ENCODE results near the gene ASXL3.

Gene ASXL3

DNA sequence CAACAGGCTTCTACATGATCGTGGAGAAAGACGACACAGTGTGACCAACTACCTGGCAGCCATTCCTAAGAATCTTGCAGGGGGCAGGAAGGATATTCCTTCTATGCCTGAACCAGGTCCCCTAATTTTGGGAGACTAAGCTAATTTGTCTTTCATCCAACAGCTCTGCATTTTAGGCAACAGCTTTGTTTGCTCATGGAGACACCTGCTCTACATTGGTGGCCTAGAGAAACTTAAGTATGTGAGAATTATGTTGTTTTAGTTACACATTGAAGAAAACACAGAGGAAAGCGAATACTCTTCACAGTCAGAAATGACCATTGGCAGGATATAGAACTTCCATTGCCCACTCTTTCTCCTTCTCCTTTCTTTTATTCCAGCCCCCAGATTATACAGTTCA is 75.2 kb downstream of the ASXL3 start:
- DNase-seq (ENCODE audit: low read depth, low spot score), result no peak
- WGBS (ENCODE audit: insufficient coverage, insufficient read length), result no CpG with 5 or more reads among the region's 3 CpGs

DNA sequence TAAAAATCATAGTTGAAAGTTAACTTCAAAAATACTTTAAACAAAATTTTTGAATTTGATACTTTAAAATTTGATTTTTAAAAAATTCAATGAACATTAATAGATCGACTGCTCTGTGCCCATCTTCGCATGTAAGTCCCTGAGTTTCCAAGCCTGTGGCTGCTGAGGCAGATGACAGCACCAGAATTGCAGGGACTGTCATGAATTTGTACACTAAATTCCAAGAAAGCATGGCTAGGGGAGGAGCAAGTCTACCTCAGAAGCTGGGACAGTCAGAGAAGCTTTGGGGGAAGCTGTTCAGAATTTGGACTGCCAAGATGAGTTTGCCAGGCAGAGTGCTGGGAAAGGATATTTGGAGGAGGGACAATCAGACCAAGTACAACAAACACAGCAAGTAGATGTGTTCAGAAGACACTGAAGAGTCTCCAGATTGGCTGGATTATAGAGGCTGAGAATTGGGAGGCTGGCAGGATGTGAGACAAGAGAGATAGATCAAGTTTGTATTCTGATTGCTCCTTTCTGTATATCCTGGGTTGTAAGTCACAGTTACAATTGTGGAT is 79.0 kb downstream of the ASXL3 start:
- Histone ChIP-seq H3K27ac (ENCODE audit: low read length) (no peak overlapping the region), H3K4me1 (ENCODE audit: control insufficient read depth, insufficient read depth, low read length) (no peaks in the 10 kb centered on the region), H3K9me3 (ENCODE audit: control insufficient read depth, insufficient read depth, low read length) (no peaks in the 10 kb centered on the region), H3K27me3 (ENCODE audit: control insufficient read depth, insufficient read depth, low read length) (no peaks in the 10 kb centered on the region), H3K4me3 (ENCODE audit: low read length) (no peak overlapping the region), H3K36me3 (ENCODE audit: control insufficient read depth, insufficient read depth, low read length) (no peaks in the 10 kb centered on the region)
- DNase-seq (ENCODE audit: low read depth, low spot score), result no peak
- no CpG with 5 or more reads among the region's 2 CpGs for WGBS (ENCODE audit: insufficient coverage, insufficient read length)

More for the DNA sequence above, 75.2 kb downstream of the ASXL3 start:
- Histone ChIP-seq H3K27ac (ENCODE audit: low read length) (no peak overlapping the region), H3K9me3 (ENCODE audit: control insufficient read depth, insufficient read depth, low read length) (no peaks in the 10 kb centered on the region), H3K36me3 (ENCODE audit: control insufficient read depth, insufficient read depth, low read length) (no peaks in the 10 kb centered on the region), H3K4me1 (ENCODE audit: control insufficient read depth, insufficient read depth, low read length) (no peaks in the 10 kb centered on the region; the same call in 1 of the 2 replicates), H3K4me3 (ENCODE audit: low read length) (no peak overlapping the region), H3K27me3 (ENCODE audit: control insufficient read depth, insufficient read depth, low read length) (no peaks in the 10 kb centered on the region)

DNA sequence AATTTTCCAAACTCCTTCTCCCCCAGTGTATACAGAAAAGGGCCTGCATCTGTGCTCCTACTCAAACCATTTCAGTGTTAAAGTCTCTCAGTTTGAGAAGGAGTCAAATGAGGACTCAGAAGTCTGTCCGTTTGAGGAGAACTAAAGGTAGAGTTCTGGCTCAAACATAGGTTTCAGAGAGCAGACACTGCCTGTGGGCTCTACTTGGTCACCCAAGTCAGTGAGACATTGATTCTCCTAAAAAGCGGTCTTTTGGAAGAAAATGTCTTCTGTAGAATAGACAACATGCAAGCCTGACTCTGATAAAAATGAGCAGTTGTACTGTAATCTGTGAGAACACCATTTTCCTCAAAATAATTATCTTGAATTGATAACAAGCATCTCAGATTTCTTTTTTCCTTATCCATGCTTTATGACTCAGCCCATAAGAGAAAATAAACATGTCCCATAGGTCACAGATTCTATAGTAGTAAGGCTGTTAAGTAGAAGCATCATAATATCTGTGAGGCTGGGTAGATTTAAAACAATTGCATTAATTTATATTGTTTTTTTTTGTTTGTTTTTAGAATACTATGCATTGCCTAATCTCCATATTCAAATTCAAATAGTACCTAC is 82.8 kb downstream of the ASXL3 start:
- no peak overlapping the region for H3K4me3 ChIP-seq (ENCODE audit: low read length)
- H3K27ac ChIP-seq (ENCODE audit: low read length), result no peak overlapping the region
- no peaks in the 10 kb centered on the region for H3K27me3 ChIP-seq (ENCODE audit: control insufficient read depth, insufficient read depth, low read length)
- H3K36me3 ChIP-seq (ENCODE audit: control insufficient read depth, insufficient read depth, low read length), result no peaks in the 10 kb centered on the region
- no peaks in the 10 kb centered on the region for H3K4me1 ChIP-seq (ENCODE audit: control insufficient read depth, insufficient read depth, low read length)
- WGBS (ENCODE audit: insufficient coverage, insufficient read length), result no CpG with 5 or more reads among the region's 2 CpGs
- DNase-seq (ENCODE audit: low read depth, low spot score), result no peak
- no peaks in the 10 kb centered on the region for H3K9me3 ChIP-seq (ENCODE audit: control insufficient read depth, insufficient read depth, low read length)

DNA sequence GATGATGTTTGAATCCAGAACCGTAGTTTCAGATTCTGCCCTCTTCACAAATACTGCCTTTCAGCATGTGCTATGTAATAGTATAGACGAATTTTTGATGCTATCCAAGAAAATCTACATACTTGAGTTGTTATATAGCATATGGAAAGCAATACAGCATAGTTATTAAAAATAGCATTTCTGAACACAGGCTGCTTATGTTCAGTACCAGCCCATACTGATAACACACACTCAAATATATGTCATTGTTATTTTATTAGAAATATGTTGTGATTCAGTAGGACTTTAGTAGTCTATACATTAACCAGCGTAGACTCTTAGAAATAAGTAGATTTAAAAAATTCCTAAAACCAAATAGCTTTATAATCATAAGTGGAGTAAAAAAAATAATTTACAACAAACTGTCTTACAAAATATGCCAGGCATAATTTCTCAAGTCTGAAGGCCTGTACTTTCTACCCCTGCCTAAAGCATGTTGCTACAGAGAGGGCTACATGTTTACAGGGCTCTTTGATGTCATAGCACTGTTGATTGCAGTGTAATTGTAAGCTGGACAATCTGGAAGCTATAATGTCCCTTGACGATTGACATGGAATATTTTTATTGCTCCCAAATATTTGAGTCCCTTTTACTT is 86.3 kb downstream of the ASXL3 start:
- Histone ChIP-seq H3K36me3 (ENCODE audit: control insufficient read depth, insufficient read depth, low read length) (no peaks in the 10 kb centered on the region), H3K9me3 (ENCODE audit: control insufficient read depth, insufficient read depth, low read length) (no peaks in the 10 kb centered on the region), H3K27ac (ENCODE audit: low read length) (no peak overlapping the region), H3K27me3 (ENCODE audit: control insufficient read depth, insufficient read depth, low read length) (no peaks in the 10 kb centered on the region), H3K4me1 (ENCODE audit: control insufficient read depth, insufficient read depth, low read length) (no peaks in the 10 kb centered on the region), H3K4me3 (ENCODE audit: low read length) (no peak overlapping the region)
- WGBS (ENCODE audit: insufficient coverage, insufficient read length), result no CpG with 5 or more reads among the region's 4 CpGs
- no peak for DNase-seq (ENCODE audit: low read depth, low spot score)

DNA sequence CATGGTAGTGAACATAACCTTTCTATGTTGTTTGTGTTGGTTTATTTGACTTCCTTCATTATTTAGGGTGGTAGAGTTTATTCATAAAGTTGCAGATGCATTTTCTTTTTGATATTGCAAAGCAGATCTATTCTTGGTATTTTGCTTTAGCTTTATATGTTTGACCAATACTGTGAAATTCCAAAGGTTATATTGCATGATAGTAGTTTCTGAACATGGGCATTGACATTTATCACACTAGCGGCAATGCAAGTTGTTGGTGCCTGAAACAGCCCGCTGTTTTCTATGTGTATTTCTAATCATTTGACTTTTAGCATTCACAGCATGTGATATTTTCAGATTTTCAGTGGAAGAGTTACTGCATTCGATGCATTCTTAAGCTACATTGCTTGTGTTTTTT is 87.2 kb downstream of the ASXL3 start:
- WGBS (ENCODE audit: insufficient coverage, insufficient read length), result no CpG with 5 or more reads among the region's 3 CpGs
- no peaks in the 10 kb centered on the region for H3K4me1 ChIP-seq (ENCODE audit: control insufficient read depth, insufficient read depth, low read length)
- no peak overlapping the region for H3K4me3 ChIP-seq (ENCODE audit: low read length)
- H3K27me3 ChIP-seq (ENCODE audit: control insufficient read depth, insufficient read depth, low read length), result no peaks in the 10 kb centered on the region
- no peak overlapping the region for H3K27ac ChIP-seq (ENCODE audit: low read length)
- DNase-seq (ENCODE audit: low read depth, low spot score), result no peak
- H3K9me3 ChIP-seq (ENCODE audit: control insufficient read depth, insufficient read depth, low read length), result no peaks in the 10 kb centered on the region
- H3K36me3 ChIP-seq (ENCODE audit: control insufficient read depth, insufficient read depth, low read length), result no peaks in the 10 kb centered on the region

DNA sequence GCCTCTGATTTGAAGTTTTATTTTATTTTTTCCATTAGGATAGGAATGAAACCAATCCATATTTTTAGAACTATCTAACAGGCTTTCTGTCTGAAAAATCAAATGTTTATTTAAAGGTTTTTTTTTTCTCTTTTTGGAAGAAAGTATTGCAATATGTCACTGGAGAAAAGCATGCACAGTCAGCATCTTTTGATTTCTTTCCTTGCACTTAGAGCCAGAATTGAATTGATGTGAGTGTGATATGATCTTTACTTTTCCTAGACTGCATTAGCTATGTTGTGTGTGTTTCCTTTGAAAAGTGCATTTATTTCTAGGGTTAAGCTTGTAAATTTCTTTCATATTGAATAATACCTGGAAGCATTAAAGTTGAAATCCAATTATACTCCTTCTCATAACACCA is 87.6 kb downstream of the ASXL3 start:
- no peaks in the 10 kb centered on the region for H3K27me3 ChIP-seq (ENCODE audit: control insufficient read depth, insufficient read depth, low read length)
- no peaks in the 10 kb centered on the region for H3K9me3 ChIP-seq (ENCODE audit: control insufficient read depth, insufficient read depth, low read length)
- no peak overlapping the region for H3K27ac ChIP-seq (ENCODE audit: low read length)
- DNase-seq (ENCODE audit: low read depth, low spot score), result no peak
- H3K4me3 ChIP-seq (ENCODE audit: low read length), result no peak overlapping the region
- H3K36me3 ChIP-seq (ENCODE audit: control insufficient read depth, insufficient read depth, low read length), result no peaks in the 10 kb centered on the region
- H3K4me1 ChIP-seq (ENCODE audit: control insufficient read depth, insufficient read depth, low read length), result no peaks in the 10 kb centered on the region

DNA sequence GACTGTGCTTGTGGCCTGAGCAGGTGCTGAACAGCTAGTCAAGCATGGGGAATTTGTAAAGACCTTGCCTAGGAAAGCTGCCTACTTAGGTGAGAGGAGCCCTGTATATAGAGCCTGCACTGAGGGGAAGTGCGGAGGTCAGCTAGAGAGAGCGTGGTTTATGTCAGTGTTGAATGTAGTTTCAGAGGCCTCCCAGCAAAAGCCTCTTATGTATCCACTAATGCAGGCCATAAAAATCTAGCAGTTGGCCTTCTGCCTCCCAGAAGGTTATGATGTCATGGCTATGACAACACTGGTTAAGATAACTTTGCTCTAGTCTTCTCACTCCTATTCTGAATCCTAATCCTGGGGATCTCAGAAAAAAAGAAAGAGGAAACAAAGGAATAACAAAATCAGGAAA is 88.9 kb downstream of the ASXL3 start:
- no peaks in the 10 kb centered on the region for H3K27me3 ChIP-seq (ENCODE audit: control insufficient read depth, insufficient read depth, low read length)
- WGBS (ENCODE audit: insufficient coverage, insufficient read length), result no CpG with 5 or more reads among the region's 2 CpGs
- no peaks in the 10 kb centered on the region for H3K36me3 ChIP-seq (ENCODE audit: control insufficient read depth, insufficient read depth, low read length)
- no peaks in the 10 kb centered on the region; the same call in 1 of the 2 replicates for H3K4me1 ChIP-seq (ENCODE audit: control insufficient read depth, insufficient read depth, low read length)
- no peaks in the 10 kb centered on the region for H3K9me3 ChIP-seq (ENCODE audit: control insufficient read depth, insufficient read depth, low read length)
- no peak for DNase-seq (ENCODE audit: low read depth, low spot score)
- H3K27ac ChIP-seq (ENCODE audit: low read length), result no peak overlapping the region
- H3K4me3 ChIP-seq (ENCODE audit: low read length), result no peak overlapping the region

DNA sequence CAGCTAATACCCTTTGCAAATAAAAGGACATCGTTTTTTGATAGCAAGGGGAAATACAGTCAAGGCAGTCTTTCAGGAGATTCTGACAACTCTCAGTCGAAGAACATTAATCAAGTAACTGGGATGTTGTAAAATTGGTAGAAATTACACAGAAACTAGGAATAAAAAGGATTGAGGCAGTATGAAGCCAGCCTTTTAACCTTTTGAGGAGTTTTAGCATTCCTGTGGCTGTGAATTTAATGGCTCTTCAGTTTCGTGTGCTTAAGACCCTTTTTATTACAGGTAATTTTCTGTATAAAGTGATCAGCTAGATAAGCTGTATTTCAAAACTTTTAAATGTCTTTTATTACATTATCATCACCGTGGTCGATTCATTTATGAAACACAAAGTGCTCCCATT is 91.6 kb downstream of the ASXL3 start:
- Histone ChIP-seq H3K27me3 (ENCODE audit: control insufficient read depth, insufficient read depth, low read length) (no peaks in the 10 kb centered on the region), H3K9me3 (ENCODE audit: control insufficient read depth, insufficient read depth, low read length) (no peaks in the 10 kb centered on the region), H3K36me3 (ENCODE audit: control insufficient read depth, insufficient read depth, low read length) (no peaks in the 10 kb centered on the region), H3K4me3 (ENCODE audit: low read length) (no peak overlapping the region), H3K27ac (ENCODE audit: low read length) (no peak overlapping the region), H3K4me1 (ENCODE audit: control insufficient read depth, insufficient read depth, low read length) (no peaks in the 10 kb centered on the region; the same call in 1 of the 2 replicates)
- no CpG with 5 or more reads among the region's 5 CpGs for WGBS (ENCODE audit: insufficient coverage, insufficient read length)
- no peak for DNase-seq (ENCODE audit: low read depth, low spot score)

DNA sequence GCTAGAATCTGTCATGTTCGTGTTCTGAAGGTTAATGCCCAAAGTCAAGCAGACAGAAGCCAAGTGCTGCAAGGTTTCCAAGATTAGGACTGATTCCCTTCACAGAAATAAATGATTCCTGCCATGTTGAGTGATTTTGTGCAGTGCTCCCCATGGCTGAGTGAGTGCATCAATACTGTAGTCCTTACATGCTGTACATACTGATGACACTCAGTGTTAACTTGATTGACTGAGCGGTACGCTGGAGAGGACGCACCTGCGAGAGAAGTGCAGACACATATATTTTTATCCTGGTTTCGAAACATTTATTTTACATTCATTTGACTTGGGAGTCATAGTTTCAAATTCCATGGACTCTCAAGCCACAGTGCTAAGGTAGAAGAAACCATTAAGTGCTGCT is 92.0 kb downstream of the ASXL3 start:
- Histone ChIP-seq H3K9me3 (ENCODE audit: control insufficient read depth, insufficient read depth, low read length) (no peaks in the 10 kb centered on the region), H3K27ac (ENCODE audit: low read length) (no peak overlapping the region), H3K36me3 (ENCODE audit: control insufficient read depth, insufficient read depth, low read length) (no peaks in the 10 kb centered on the region), H3K4me1 (ENCODE audit: control insufficient read depth, insufficient read depth, low read length) (no peaks in the 10 kb centered on the region; the same call in 1 of the 2 replicates), H3K4me3 (ENCODE audit: low read length) (no peak overlapping the region), H3K27me3 (ENCODE audit: control insufficient read depth, insufficient read depth, low read length) (no peaks in the 10 kb centered on the region)
- WGBS (ENCODE audit: insufficient coverage, insufficient read length), result no CpG with 5 or more reads among the region's 6 CpGs
- no peak for DNase-seq (ENCODE audit: low read depth, low spot score)

DNA sequence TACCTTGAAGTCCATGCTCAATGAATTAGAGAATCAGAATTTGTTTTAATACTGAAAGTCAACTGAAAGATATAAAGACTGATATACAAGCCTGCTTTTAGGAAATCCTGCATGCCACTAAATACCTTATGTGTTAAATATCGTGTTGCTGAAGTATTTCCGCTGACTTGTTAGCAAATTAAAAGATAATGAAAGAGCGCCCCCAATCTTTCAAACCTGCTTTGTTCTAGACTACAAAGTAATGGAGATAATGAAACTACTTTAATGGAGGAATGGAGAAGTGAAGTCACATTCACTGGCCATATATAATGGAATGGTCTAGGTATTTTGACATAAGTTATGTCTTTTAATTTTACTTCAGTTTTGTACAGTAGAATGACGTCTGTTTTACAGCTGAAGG is 95.7 kb downstream of the ASXL3 start:
- Histone ChIP-seq H3K9me3 (ENCODE audit: control insufficient read depth, insufficient read depth, low read length) (no peaks in the 10 kb centered on the region), H3K4me3 (ENCODE audit: low read length) (no peak overlapping the region), H3K36me3 (ENCODE audit: control insufficient read depth, insufficient read depth, low read length) (no peaks in the 10 kb centered on the region), H3K4me1 (ENCODE audit: control insufficient read depth, insufficient read depth, low read length) (no peaks in the 10 kb centered on the region; the same call in 1 of the 2 replicates), H3K27ac (ENCODE audit: low read length) (no peak overlapping the region), H3K27me3 (ENCODE audit: control insufficient read depth, insufficient read depth, low read length) (no peaks in the 10 kb centered on the region)
- DNase-seq (ENCODE audit: low read depth, low spot score), result no peak
- no CpG with 5 or more reads among the region's 4 CpGs for WGBS (ENCODE audit: insufficient coverage, insufficient read length)

DNA sequence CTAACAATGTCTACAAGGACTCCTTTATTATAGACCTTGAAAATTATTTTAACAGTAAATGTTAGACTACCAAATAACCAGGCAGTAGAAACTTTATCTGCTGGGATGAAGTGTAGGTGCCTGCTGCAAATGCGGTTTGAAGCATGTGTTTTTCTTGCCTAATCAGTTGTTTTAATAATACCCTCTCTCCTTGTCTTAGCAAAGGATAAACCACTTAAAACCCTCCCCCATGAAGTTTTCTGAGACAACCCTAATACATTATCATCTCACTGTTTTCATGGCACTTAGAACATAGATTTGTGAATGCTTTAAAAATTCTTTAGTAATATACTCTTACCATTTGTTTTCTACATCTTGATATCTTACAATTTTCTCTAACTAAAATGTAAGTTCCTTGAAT is 98.6 kb downstream of the ASXL3 start:
- Histone ChIP-seq H3K4me1 (ENCODE audit: control insufficient read depth, insufficient read depth, low read length) (no peaks in the 10 kb centered on the region), H3K9me3 (ENCODE audit: control insufficient read depth, insufficient read depth, low read length) (no peaks in the 10 kb centered on the region)
- WGBS (ENCODE audit: insufficient coverage, insufficient read length), result no CpG with 5 or more reads among the region's 1 CpG

More for the DNA sequence above, 98.6 kb downstream of the ASXL3 start:
- no peaks in the 10 kb centered on the region for H3K27me3 ChIP-seq (ENCODE audit: control insufficient read depth, insufficient read depth, low read length)
- no peaks in the 10 kb centered on the region for H3K36me3 ChIP-seq (ENCODE audit: control insufficient read depth, insufficient read depth, low read length)
- H3K4me3 ChIP-seq (ENCODE audit: low read length), result no peak overlapping the region
- H3K27ac ChIP-seq (ENCODE audit: low read length), result no peak overlapping the region
- DNase-seq (ENCODE audit: low read depth, low spot score), result no peak
